Measurements from ENCODE around the gene PTPRN2.
"Not testable (repeated sequence)": the region's sequence is repeated elsewhere in the genome, so short reads cannot be mapped to it uniquely, and the experiment has no call there.

PTPRN2 gene

GRCh38 chr7:157572622-157573021 lies 1015.0 kb downstream of the PTPRN2 start:
- DNase-seq = no peak

DNA sequence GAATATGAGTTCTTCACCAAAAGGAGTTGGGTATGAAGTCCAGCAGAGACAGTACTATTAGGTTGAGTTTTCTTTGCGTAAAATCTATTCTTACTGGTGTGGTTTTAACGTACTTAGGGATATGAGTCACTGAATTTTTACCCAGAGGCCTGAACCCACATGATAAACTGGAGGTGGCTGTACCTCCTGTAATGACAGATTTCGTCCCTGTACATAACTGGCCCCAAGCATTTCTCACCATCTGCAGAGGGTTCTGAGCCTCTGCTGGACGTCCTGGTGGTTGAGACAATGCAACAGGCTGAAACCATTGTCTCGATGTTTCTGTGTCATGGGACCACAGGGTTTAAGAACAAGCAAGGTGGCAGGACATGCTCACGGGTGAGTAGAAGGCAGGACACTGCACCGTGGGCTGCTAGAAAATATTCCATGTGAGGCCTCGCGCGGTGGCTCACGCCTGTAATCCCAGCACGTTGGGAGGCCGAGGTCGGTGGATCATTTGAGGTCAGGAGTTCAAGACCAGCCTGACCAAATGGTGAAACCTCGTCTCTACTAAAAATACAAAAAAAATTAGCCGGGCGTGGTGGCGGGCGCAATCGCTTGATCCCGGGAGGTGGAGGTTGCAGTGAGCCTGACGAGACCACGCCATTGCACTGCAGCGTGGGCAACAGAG lies 1017.0 kb downstream of the PTPRN2 start:
- DNase-seq = no peak

DNA sequence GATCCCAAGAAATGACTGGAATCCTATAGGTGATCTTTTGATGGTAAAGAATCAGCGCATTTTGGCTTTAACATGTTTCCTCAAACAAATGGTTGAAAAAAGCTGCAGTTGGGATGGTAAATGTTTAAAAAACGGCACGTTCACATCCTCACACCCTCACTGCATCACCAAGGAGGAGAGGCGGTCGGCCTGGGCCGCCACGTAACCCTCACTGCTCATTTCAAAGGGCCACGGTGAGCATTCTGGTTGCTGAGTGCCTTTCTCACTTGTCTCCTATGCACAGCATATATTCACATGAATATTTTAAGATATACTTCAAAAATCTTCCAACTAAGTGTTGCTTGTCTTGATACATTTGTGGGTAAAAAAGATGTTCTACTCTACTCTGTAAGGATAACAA lies 1017.7 kb downstream of the PTPRN2 start:
- DNase-seq = no peak

DNA sequence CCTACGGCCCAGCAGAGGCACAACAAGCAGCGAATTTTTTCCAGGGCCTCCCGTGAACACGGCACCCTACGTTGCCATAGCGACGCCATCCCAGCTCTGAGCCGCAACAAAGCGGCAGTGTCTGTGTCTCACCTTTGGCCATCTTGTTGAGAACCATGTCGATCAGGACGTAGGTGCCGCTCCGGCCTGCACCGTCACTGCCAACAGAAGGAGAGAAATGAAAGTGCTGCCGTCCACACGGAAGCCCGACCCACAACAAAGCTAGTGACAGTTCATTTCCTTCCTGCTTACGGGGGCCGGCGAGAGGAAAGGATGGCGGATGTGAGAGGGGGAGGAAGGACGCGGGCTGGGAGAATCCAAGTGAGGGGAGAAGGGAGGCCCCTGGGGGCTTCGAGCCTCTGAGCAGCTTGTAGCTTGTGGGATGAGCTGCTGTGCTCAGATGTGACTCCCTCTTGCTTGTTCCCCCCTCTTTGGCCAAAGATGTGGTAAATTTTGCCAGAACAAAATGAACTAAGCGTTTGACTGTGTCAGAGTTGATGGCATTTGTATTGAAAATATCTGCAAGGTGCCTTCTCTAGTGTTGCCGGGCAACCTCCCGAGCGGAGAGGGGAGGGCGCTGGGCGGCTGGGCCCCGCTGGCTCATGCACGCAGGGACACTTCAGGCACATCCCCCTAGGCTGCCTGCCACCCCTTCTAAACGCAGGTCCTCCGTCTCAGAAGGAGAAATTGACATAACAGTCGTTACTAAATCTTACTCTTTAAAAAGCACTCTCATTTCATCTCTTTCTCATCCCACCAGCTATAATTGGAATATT lies 1018.6 kb downstream of the PTPRN2 start:
- DNase-seq = peak; percentile 67

- no peak for DNase-seq
Measured at GRCh38 chr7:157568106-157568769, 1019.4 kb downstream of the PTPRN2 start.

- DNase-seq = no peak
Measured at GRCh38 chr7:157567666-157568065, 1020.0 kb downstream of the PTPRN2 start.

- DNase-seq = no peak
Measured at GRCh38 chr7:157566631-157567006, 1021.0 kb downstream of the PTPRN2 start.

DNA sequence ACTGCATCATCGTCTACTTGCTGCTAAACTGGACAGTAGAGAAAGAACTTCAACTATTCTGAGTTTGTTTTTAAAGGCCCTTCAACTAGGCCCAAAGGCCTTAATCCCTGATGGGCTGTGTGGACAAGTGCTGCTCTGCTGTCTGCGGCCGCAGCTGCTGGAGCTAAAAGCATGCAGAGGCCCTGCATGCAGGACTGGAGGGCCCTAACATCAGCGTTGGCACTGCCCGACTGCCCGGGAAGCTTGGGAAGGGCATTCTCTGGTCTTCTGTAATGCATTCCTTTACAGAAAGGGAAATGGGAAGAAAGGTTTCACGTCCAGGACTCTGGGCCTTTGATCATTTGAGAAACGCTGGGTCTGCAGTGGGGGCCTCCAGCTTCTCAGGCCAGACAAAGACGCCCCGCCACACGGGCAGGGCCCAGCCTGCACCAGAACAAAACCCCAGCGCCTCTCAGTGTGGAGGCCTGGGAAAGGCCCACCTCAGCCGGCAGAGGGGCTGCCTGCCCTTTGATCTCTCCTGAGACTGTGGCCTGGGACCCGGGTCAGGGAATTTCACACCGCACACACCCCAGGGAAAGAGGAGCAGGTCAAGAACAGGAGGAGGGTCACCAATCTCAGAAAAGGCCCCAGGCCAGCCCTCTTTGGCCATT lies 1021.5 kb downstream of the PTPRN2 start:
- no peak for DNase-seq

DNA sequence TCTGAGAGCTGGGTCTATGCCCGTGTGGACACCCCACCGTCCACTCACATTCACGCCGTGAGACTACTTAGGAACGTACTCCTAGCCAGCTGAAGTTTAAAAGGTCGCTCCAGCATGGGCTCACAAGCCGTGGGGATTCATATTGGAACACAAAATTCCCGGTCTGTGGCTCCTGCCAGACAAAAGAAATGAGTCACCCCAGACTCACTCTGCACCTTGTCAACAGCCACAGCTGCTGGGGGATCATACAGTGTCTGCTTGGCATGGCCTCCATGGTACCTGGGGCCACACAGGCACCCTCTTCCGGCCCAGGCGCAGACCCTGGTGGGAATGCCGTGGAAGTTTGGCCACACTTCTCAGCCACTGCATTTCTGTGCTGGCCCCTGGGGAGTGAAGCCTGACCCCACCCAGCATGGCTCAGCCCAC lies 1022.4 kb downstream of the PTPRN2 start:
- no peak for DNase-seq

GRCh38 chr7:157564517-157565177 lies 1023.0 kb downstream of the PTPRN2 start:
- no peak for DNase-seq

- not testable (repeated sequence) for DNase-seq
Measured at GRCh38 chr7:157563467-157564135, 1024.0 kb downstream of the PTPRN2 start.

DNA sequence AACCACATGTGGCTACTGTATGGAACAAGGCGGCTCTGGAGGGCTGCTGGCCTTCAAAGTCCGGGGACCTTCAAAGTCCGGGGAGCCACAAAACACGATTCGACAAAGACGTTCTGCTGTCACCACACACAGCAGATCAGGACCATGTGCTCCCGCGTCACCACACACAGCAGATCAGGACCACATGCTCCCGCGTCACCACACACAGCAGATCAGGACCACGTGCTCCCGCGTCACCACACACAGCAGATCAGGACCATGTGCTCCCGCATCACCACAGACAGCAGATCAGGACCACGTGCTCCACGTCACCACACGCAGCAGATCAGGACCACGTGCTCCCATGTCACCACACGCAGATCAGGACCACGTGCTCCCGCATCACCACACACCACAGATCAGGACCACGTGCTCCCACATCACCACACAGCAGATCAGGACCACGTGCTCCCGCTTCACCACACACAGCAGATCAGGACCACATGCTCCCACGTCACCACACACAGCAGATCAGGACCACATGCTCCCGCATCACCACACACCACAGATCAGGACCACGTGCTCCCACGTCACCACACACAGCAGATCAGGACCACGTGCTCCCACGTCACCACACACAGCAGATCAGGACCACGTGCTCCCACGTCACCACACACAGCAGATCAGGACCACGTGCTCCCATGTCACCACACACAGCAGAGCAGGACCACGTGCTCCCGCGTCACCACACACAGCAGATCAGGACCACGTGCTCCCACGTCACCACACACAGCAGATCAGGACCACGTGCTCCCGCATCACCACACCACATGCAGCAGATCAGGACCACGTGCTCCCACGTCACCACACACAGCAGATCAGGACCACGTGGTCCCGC lies 1024.9 kb downstream of the PTPRN2 start:
- not testable (repeated sequence) for DNase-seq

- DNase-seq = no peak
Measured at GRCh38 chr7:157561816-157562410, 1025.7 kb downstream of the PTPRN2 start.

GRCh38 chr7:157561523-157561785 lies 1026.2 kb downstream of the PTPRN2 start:
- no peak for DNase-seq

DNA sequence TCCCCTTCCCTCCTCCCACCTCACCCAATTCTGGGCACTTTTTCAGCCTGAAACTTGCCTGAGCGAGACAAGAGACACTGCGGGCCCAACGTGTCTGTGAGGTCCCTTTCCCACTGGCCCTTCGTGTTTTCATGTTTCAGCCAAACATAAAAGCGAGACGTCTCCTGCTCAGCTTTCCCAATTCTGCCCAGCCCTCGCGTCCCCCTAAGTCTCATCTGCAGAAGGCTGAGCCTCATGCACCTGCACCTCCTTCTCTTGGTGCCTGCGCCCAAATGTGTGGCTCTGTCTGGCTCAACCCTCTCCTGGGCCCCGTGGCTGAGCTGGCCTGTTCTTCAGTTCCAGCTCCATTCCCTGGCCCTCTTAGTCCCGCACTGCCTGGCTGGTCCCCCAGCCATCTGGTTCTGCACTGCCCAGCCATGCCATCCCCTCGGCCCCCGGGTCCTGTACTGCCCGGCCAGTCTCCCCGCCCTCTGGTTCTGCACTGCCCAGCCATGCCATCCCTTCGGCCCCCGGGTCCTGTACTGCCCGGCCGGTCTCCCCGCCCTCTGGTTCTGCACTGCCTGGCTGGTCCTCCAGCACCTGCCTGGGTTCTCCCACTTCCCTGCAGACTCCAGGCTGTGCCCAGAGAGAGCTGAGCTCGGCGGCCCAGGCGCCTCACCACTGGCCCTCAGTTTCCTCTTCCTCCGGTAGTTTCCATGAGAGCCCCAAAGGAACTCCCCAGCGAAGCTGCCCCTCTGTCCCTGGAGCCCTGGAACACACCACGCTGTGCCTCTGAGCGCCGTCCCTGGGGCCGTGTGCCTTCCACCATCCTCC lies 1026.7 kb downstream of the PTPRN2 start:
- no peak for DNase-seq

GRCh38 chr7:157560258-157560654 lies 1027.4 kb downstream of the PTPRN2 start:
- no peak for DNase-seq

- no peak for DNase-seq
Measured at GRCh38 chr7:157559596-157560257, 1027.9 kb downstream of the PTPRN2 start.

- DNase-seq = no peak
Measured at GRCh38 chr7:157558875-157559595, 1028.6 kb downstream of the PTPRN2 start.

GRCh38 chr7:157558516-157558874 lies 1029.1 kb downstream of the PTPRN2 start:
- no peak for DNase-seq
